Neuronal stem cell (in vitro differentiated cells): Measurements from ENCODE around the gene LHX4.

Experiments used
- DNase-seq: peaks from one replicate; pipeline ENCODE4 v3.0.0-alpha.2; 2013; ENCODE audit warnings: low spot score
- H2AFZ ChIP-seq: one replicate; pipeline ENCODE4 v1.6.1; 2013; ENCODE audit warnings: mild to moderate bottlenecking, low read length, inconsistent platforms
- H2AK5ac ChIP-seq: 2 replicates; pipeline ENCODE4 v1.6.1; 2013; ENCODE audit warnings: low read depth, mild to moderate bottlenecking, inconsistent platforms, low read length, moderate library complexity, mixed read lengths
- H2BK120ac ChIP-seq: 2 replicates; pipeline ENCODE4 v1.6.1; 2013; ENCODE audit warnings: low read depth, mild to moderate bottlenecking, inconsistent platforms, low read length, moderate library complexity, mixed read lengths
- H2BK12ac ChIP-seq: one replicate; pipeline ENCODE4 v1.6.1; 2013; ENCODE audit warnings: low read length, inconsistent platforms
- H2BK15ac ChIP-seq: 2 replicates; pipeline ENCODE4 v1.6.1; 2013; ENCODE audit warnings: mild to moderate bottlenecking, low read length, inconsistent platforms, mixed read lengths
- H2BK5ac ChIP-seq: one replicate; pipeline ENCODE4 v1.6.1; 2013; ENCODE audit warnings: inconsistent platforms, mild to moderate bottlenecking, low read length, moderate library complexity
- H3K14ac ChIP-seq: one replicate; pipeline ENCODE4 v1.6.1; 2013; ENCODE audit warnings: low read length, inconsistent platforms
- H3K18ac ChIP-seq: 2 replicates; pipeline ENCODE4 v1.6.1; 2013; ENCODE audit warnings: low read length, inconsistent platforms
- H3K23ac ChIP-seq: 2 replicates; pipeline ENCODE4 v1.6.1; 2013; ENCODE audit warnings: low read depth, mild to moderate bottlenecking, mixed read lengths, low read length, inconsistent platforms; ENCODE audit not compliant: poor library complexity
- H3K27ac ChIP-seq: replicated peaks from 3 replicates; pipeline ENCODE4 v1.5.1; 2013; ENCODE audit warnings: low read length, inconsistent platforms
- H3K27me3 ChIP-seq, 3 experiments: 2 replicates each; pipeline ENCODE4 v1.6.1; 2013; ENCODE audit warnings: low read length in 3 of 3, mild to moderate bottlenecking in 2 of 3, inconsistent platforms in 1 of 3, low read depth in 1 of 3, mixed read lengths in 1 of 3, moderate library complexity in 1 of 3; ENCODE audit not compliant: control insufficient read depth in 3 of 3, insufficient read depth in 3 of 3
- H3K36me3 ChIP-seq, 2 donors: replicated peaks in 1 of 2; 2 replicates each; pipeline ENCODE4 v1.6.1; 2013; ENCODE audit warnings: low read length in 2 of 2; ENCODE audit not compliant: control insufficient read depth in 2 of 2, insufficient read depth in 2 of 2
- H3K4ac ChIP-seq: 2 replicates; pipeline ENCODE4 v1.6.1; 2013; ENCODE audit warnings: inconsistent platforms, mild to moderate bottlenecking, low read length, moderate library complexity
- H3K4me1 ChIP-seq, 2 donors: 1 replicate in 1 of 2; 2 replicates in 1 of 2; pipeline ENCODE4 v1.6.1; 2013; ENCODE audit warnings: low read length in 2 of 2, low read depth in 1 of 2; ENCODE audit not compliant: control insufficient read depth in 2 of 2, insufficient read depth in 1 of 2
- H3K4me2 ChIP-seq: one replicate; pipeline ENCODE4 v1.6.1; 2013; ENCODE audit warnings: mild to moderate bottlenecking, low read length, inconsistent platforms; ENCODE audit not compliant: insufficient read depth, poor library complexity, severe bottlenecking
- H3K4me3 ChIP-seq, 2 donors: 2 replicates each; pipeline ENCODE4 v1.5.1; 2013; ENCODE audit warnings: low read length in 2 of 2, mild to moderate bottlenecking in 2 of 2, inconsistent platforms in 1 of 2, moderate library complexity in 1 of 2
- H3K79me1 ChIP-seq: one replicate; pipeline ENCODE4 v1.6.1; 2013; ENCODE audit warnings: low read depth, mild to moderate bottlenecking, inconsistent platforms, low read length, moderate library complexity
- H3K9ac ChIP-seq: one replicate; pipeline ENCODE4 v1.6.1; 2013; ENCODE audit warnings: mild to moderate bottlenecking, low read depth, low read length, inconsistent platforms; ENCODE audit not compliant: poor library complexity
- H3K9me3 ChIP-seq, 2 donors: replicated peaks in 1 of 2; 2 replicates each; pipeline versions ENCODE3 to v1.6.1; 2013; ENCODE audit warnings: low read length in 2 of 2, mild to moderate bottlenecking in 2 of 2, inconsistent platforms in 1 of 2, low read depth in 1 of 2, mixed read lengths in 1 of 2, moderate library complexity in 1 of 2; ENCODE audit not compliant: control insufficient read depth in 2 of 2, insufficient read depth in 1 of 2
- H4K8ac ChIP-seq: one replicate; pipeline ENCODE4 v1.6.1; 2013; ENCODE audit warnings: low read depth, mild to moderate bottlenecking, inconsistent platforms, low read length, moderate library complexity
- H4K91ac ChIP-seq: one replicate; pipeline ENCODE4 v1.6.1; 2013; ENCODE audit warnings: low read length, low read depth, mild to moderate bottlenecking, inconsistent platforms; ENCODE audit not compliant: poor library complexity
- WGBS, 2 donors: extraction: QIAGEN DNeasy Blood & Tissue Kit; methylation state at CpG; one replicate each; pipeline ENCODE4 v1.1.7; 2013; ENCODE audit warnings: missing lambda C conversion rate in 2 of 2, mixed read lengths in 1 of 2; ENCODE audit not compliant: insufficient read length in 2 of 2, insufficient replicate concordance in 1 of 2; ENCODE audit errors: extremely low coverage in 2 of 2; 5-methylcytosine and 5-hydroxymethylcytosine counted together

The LHX4 gene

GRCh38 chr1:180275726-180276125, 45.7 kb downstream of the LHX4 start:
- Histone ChIP-seq H3K4me1 (peaks cover 0 to 22% of the 10 kb centered on the region in 2 donors), H3K4ac (no peak overlapping the region), H3K9ac (no peak overlapping the region), H3K27me3 (no peaks in the 10 kb centered on the region), H2BK120ac (no peak overlapping the region), H3K4me2 (no peak overlapping the region), H2BK5ac (no peak overlapping the region), H2AFZ (no peak overlapping the region), H2AK5ac (no peak overlapping the region), H4K8ac (no peak overlapping the region), H3K18ac (no peak overlapping the region), H3K4me3 (no peak overlapping the region), H3K36me3 (peaks cover 4 to 65% of the 10 kb centered on the region in 2 donors), H2BK15ac (no peak overlapping the region), H3K14ac (no peak overlapping the region), H3K23ac (no peak overlapping the region), H3K9me3 (peaks cover 0 to 3% of the 10 kb centered on the region in 2 donors), H3K79me1 (no peaks in the 10 kb centered on the region), H4K91ac (no peak overlapping the region), H3K27ac (no peak overlapping the region), H2BK12ac (no peak overlapping the region)
- no peak for DNase-seq
- no CpG with 5 or more reads among the region's 5 CpGs for WGBS, 2 donors

- Histone ChIP-seq H2BK120ac (no peak overlapping the region), H3K4me1 (peaks cover 0 to 8% of the 10 kb centered on the region in 2 donors), H3K9ac (no peak overlapping the region), H3K27ac (no peak overlapping the region), H3K18ac (no peak overlapping the region), H3K36me3 (peaks cover 4 to 71% of the 10 kb centered on the region in 2 donors), H3K27me3 (no peaks in the 10 kb centered on the region), H3K9me3 (peaks cover 0 to 3% of the 10 kb centered on the region in 2 donors), H3K4me2 (no peak overlapping the region), H2BK12ac (no peak overlapping the region), H2AFZ (no peak overlapping the region), H4K91ac (no peak overlapping the region), H2BK5ac (no peak overlapping the region), H3K79me1 (no peaks in the 10 kb centered on the region), H3K4me3 (no peak overlapping the region), H3K23ac (no peak overlapping the region), H2AK5ac (no peak overlapping the region), H3K4ac (no peak overlapping the region), H4K8ac (no peak overlapping the region), H2BK15ac (no peak overlapping the region), H3K14ac (no peak overlapping the region)
- no peak for DNase-seq
- no CpG with 5 or more reads among the region's 5 CpGs for WGBS, 2 donors
These were observed 47.6 kb downstream of the LHX4 start for GRCh38 chr1:180277476-180278193.

GRCh38 chr1:180278194-180278515, 48.1 kb downstream of the LHX4 start:
- H3K4me2 ChIP-seq: no peak overlapping the region
- H4K8ac ChIP-seq: no peak overlapping the region
- no peak overlapping the region for H3K4ac ChIP-seq
- H3K14ac ChIP-seq: no peak overlapping the region
- no CpG with 5 or more reads among the region's 2 CpGs for WGBS, 2 donors
- peaks cover 0 to 3% of the 10 kb centered on the region in 2 donors for H3K9me3 ChIP-seq
- H3K27me3 ChIP-seq: no peaks in the 10 kb centered on the region
- H3K27ac ChIP-seq: no peak overlapping the region
- H2BK5ac ChIP-seq: no peak overlapping the region
- no peak overlapping the region for H2BK12ac ChIP-seq
- peaks cover 0 to 8% of the 10 kb centered on the region in 2 donors for H3K4me1 ChIP-seq
- DNase-seq: no peak
- no peak overlapping the region for H3K4me3 ChIP-seq
- peaks cover 4 to 70% of the 10 kb centered on the region in 2 donors for H3K36me3 ChIP-seq
- H4K91ac ChIP-seq: no peak overlapping the region
- H2BK120ac ChIP-seq: no peak overlapping the region
- no peak overlapping the region for H3K23ac ChIP-seq
- no peaks in the 10 kb centered on the region for H3K79me1 ChIP-seq
- H2AFZ ChIP-seq: no peak overlapping the region
- H3K9ac ChIP-seq: no peak overlapping the region
- H2AK5ac ChIP-seq: no peak overlapping the region
- H3K18ac ChIP-seq: no peak overlapping the region
- no peak overlapping the region for H2BK15ac ChIP-seq

- Histone ChIP-seq H4K8ac (peak overlapping the region; percentile 24), H2AK5ac (no peak overlapping the region), H3K79me1 (no peaks in the 10 kb centered on the region), H3K9ac (no peak overlapping the region), H2BK120ac (no peak overlapping the region), H3K4me2 (no peak overlapping the region), H3K4me3 (no peak overlapping the region), H3K4ac (no peak overlapping the region), H3K18ac (no peak overlapping the region), H3K27me3 (no peaks in the 10 kb centered on the region), H3K27ac (no peak overlapping the region), H2BK15ac (no peak overlapping the region), H3K4me1 (peaks cover 0 to 8% of the 10 kb centered on the region in 2 donors), H3K23ac (no peak overlapping the region), H2AFZ (no peak overlapping the region), H3K36me3 (peaks cover 2 to 70% of the 10 kb centered on the region in 2 donors), H4K91ac (no peak overlapping the region), H3K14ac (no peak overlapping the region), H2BK5ac (no peak overlapping the region), H2BK12ac (no peak overlapping the region), H3K9me3 (peaks cover 0 to 3% of the 10 kb centered on the region in 2 donors)
- no CpG with 5 or more reads among the region's 9 CpGs for WGBS, 2 donors
- no peak for DNase-seq
These were observed 48.7 kb downstream of the LHX4 start for GRCh38 chr1:180278596-180279395.
